SH-SY5Y (cell line): ENCODE measurements around the gene NCBP1.

Experiments
- GATA2 ChIP-seq: IDR thresholded peaks from 2 replicates; pipeline ENCODE4 v1.6.1; 2011; ENCODE audit warnings: mild to moderate bottlenecking, low read depth, low read length
- GATA3 ChIP-seq: IDR thresholded peaks from 2 replicates; pipeline ENCODE4 v1.6.1; 2011; ENCODE audit warnings: low read depth, mild to moderate bottlenecking, low read length, moderate library complexity

- TF ChIP-seq GATA2 (no peak), GATA3 (no peak)
Observed at GRCh38 chr9:97615439-97616072, 18.1 kb upstream of the NCBP1 start.
